Stimulated activated CD8-positive, alpha-beta memory T cell treated with anti-CD3 and anti-CD28 coated beads, Interleukin-4, amount 100 ng/mL, for 24 hours (primary cell): ENCODE results near the gene PCBP3.
"Not testable (repeated sequence)": the region's sequence is repeated elsewhere in the genome, so short reads cannot be mapped to it uniquely, and the experiment has no call there.

Source experiments
- DNase-seq: peaks from one replicate; pipeline ENCODE4 v3.0.0-alpha.2; 2020; ENCODE audit warnings: low read depth

The PCBP3 gene

GRCh38 chr21:45788198-45788597, 144.7 kb downstream of the PCBP3 start:
- no peak for DNase-seq

- no peak for DNase-seq
Measured at GRCh38 chr21:45788637-45789506, 145.3 kb downstream of the PCBP3 start.

GRCh38 chr21:45790427-45790826, 146.9 kb downstream of the PCBP3 start:
- no peak for DNase-seq

- DNase-seq: no peak
Measured at GRCh38 chr21:45791562-45792418, 148.3 kb downstream of the PCBP3 start.

GRCh38 chr21:45792682-45793383, 149.3 kb downstream of the PCBP3 start:
- DNase-seq: no peak

- DNase-seq: no peak
Measured at GRCh38 chr21:45794027-45794426, 150.5 kb downstream of the PCBP3 start.

GRCh38 chr21:45796003-45796402, 152.5 kb downstream of the PCBP3 start:
- DNase-seq: no peak

GRCh38 chr21:45797338-45797737, 153.8 kb downstream of the PCBP3 start:
- DNase-seq: no peak

- DNase-seq: no peak
Measured at GRCh38 chr21:45799765-45800338, 156.3 kb downstream of the PCBP3 start.

GRCh38 chr21:45800339-45801080, 157.0 kb downstream of the PCBP3 start:
- no peak for DNase-seq

- no peak for DNase-seq
Measured at GRCh38 chr21:45801129-45801964, 157.8 kb downstream of the PCBP3 start.

- no peak for DNase-seq
Measured at GRCh38 chr21:45801989-45802388, 158.5 kb downstream of the PCBP3 start.

GRCh38 chr21:45802425-45802824, 158.9 kb downstream of the PCBP3 start:
- DNase-seq: no peak

- DNase-seq: no peak
Measured at GRCh38 chr21:45802956-45803617, 159.6 kb downstream of the PCBP3 start.

- no peak for DNase-seq
Measured at GRCh38 chr21:45803618-45804340, 160.3 kb downstream of the PCBP3 start.

GRCh38 chr21:45804809-45805313, 161.3 kb downstream of the PCBP3 start:
- no peak for DNase-seq

- DNase-seq: no peak
Measured at GRCh38 chr21:45805321-45805720, 161.8 kb downstream of the PCBP3 start.

- DNase-seq: no peak
Measured at GRCh38 chr21:45806042-45806441, 162.5 kb downstream of the PCBP3 start.

GRCh38 chr21:45808663-45809062, 165.1 kb downstream of the PCBP3 start:
- not testable (repeated sequence) for DNase-seq
